Osteoblast (primary cell): ENCODE measurements around the gene RYR3. TPM values are rescaled to one million over a fixed set of nuclear protein-coding genes. Genes with fewer than 3 reads are reported as not detected.

Experiments
- DNase-seq: peaks from one replicate; pipeline ENCODE4 v3.0.0; 2011; ENCODE audit warnings: low spot score, mixed read lengths; ENCODE audit not compliant: insufficient read length; ENCODE audit errors: missing footprints
- H2AFZ ChIP-seq: 2 replicates; pipeline ENCODE4 v1.6.0; 2011; ENCODE audit warnings: mild to moderate bottlenecking, low read length
- H3K27ac ChIP-seq: 2 replicates; pipeline ENCODE4 v1.5.1; 2011; ENCODE audit warnings: mild to moderate bottlenecking, low read depth, low read length, moderate library complexity
- H3K27me3 ChIP-seq: 2 replicates; pipeline ENCODE4 v1.6.0; 2012; ENCODE audit warnings: mild to moderate bottlenecking, control low read depth, inconsistent platforms, low read length, moderate library complexity; ENCODE audit not compliant: insufficient read depth
- H3K36me3 ChIP-seq: 2 replicates; pipeline ENCODE4 v1.5.1; 2011; ENCODE audit warnings: mild to moderate bottlenecking, low read length, control low read depth, moderate library complexity; ENCODE audit not compliant: insufficient read depth
- H3K4me1 ChIP-seq: 2 replicates; pipeline ENCODE4 v1.5.1; 2011; ENCODE audit warnings: mild to moderate bottlenecking, low read length, control low read depth, moderate library complexity; ENCODE audit not compliant: insufficient read depth
- H3K4me2 ChIP-seq: 2 replicates; pipeline ENCODE4 v1.6.0; 2011; ENCODE audit warnings: mild to moderate bottlenecking, low read length; ENCODE audit not compliant: insufficient read depth
- H3K4me3 ChIP-seq: fragments of 200-600 bp; sonication (generic); 3 replicates; pipeline ENCODE4 v1.5.1; 2012; ENCODE audit warnings: mild to moderate bottlenecking, low read length, inconsistent platforms; ENCODE audit not compliant: insufficient read depth
- H3K79me2 ChIP-seq: 2 replicates; pipeline ENCODE4 v1.6.0; 2012; ENCODE audit warnings: mild to moderate bottlenecking, low read length, control low read depth, inconsistent platforms; ENCODE audit not compliant: insufficient read depth
- H3K9me3 ChIP-seq: 2 replicates; pipeline ENCODE4 v1.5.1; 2011; ENCODE audit warnings: low read depth, low read length, control low read depth
- H4K20me1 ChIP-seq: 2 replicates; pipeline ENCODE4 v1.6.0; 2012; ENCODE audit warnings: mild to moderate bottlenecking, low read length, control low read depth; ENCODE audit not compliant: insufficient read depth
- total RNA-seq: library from RNA; depleted of rRNA; stranded (reverse); fragments of >200 nt; gene quantifications from 2 replicates; pipeline ENCODE4 v1.2.3, GENCODE V29; 2012
- TF ChIP-seq, protein P1 (sequence below): IDR thresholded peaks from 2 replicates; pipeline ENCODE4 v1.5.1; 2011; ENCODE audit warnings: mild to moderate bottlenecking, low read depth, low read length, moderate library complexity; ENCODE audit errors: extremely low read depth

The RYR3 gene
- total RNA-seq, 1 donor = not detected

DNA sequence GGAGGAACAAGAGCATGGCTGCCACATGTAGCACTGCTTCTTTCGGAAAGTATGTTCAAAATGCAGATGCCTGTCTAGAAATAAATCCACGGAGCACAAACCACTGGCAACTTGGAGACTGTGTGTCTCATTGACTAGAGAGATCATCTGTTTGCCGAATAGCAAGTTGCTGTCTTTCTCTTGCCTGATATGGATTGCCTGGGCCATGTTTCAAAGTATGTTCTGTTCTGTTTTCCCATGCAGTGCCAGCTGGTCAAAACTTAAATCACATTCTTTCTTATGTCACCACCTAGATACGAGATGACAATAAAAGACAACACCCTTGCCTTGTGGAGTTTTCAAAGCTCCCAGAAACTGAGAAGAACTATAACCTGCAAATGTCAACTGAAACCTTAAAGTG lies 318.9 kb downstream of the RYR3 start:
- Histone ChIP-seq H3K27ac (no peak overlapping the region), H3K4me3 (no peak overlapping the region), H4K20me1 (no peaks in the 10 kb centered on the region), H3K4me1 (no peaks in the 10 kb centered on the region), H3K27me3 (no peaks in the 10 kb centered on the region), H3K4me2 (no peak overlapping the region), H2AFZ (no peak overlapping the region), H3K36me3 (no peaks in the 10 kb centered on the region), H3K79me2 (no peaks in the 10 kb centered on the region), H3K9me3 (no peaks in the 10 kb centered on the region)
- TF ChIP-seq, protein P1, sequence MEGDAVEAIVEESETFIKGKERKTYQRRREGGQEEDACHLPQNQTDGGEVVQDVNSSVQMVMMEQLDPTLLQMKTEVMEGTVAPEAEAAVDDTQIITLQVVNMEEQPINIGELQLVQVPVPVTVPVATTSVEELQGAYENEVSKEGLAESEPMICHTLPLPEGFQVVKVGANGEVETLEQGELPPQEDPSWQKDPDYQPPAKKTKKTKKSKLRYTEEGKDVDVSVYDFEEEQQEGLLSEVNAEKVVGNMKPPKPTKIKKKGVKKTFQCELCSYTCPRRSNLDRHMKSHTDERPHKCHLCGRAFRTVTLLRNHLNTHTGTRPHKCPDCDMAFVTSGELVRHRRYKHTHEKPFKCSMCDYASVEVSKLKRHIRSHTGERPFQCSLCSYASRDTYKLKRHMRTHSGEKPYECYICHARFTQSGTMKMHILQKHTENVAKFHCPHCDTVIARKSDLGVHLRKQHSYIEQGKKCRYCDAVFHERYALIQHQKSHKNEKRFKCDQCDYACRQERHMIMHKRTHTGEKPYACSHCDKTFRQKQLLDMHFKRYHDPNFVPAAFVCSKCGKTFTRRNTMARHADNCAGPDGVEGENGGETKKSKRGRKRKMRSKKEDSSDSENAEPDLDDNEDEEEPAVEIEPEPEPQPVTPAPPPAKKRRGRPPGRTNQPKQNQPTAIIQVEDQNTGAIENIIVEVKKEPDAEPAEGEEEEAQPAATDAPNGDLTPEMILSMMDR = no peak
- DNase-seq = no peak

DNA sequence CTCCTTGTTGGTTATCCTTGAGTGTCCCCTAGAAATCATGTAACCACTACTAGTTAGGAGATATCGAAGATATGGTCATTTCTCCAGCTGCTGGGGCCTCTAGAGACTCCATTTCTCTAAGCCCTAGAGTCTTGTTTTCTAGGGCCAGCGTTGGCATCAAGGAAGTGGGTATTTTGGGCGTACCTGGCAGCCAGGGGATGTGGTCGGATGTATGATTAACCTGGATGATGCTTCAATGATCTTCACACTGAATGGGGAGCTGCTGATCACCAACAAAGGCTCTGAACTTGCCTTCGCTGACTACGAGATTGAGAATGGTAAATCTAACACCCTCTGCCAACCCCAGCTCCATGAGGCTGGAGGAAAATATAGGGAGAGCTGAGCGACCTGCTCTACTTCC lies 325.5 kb downstream of the RYR3 start:
- no peak overlapping the region for H2AFZ ChIP-seq
- H3K79me2 ChIP-seq = no peaks in the 10 kb centered on the region
- no peaks in the 10 kb centered on the region for H3K36me3 ChIP-seq
- H3K27me3 ChIP-seq = no peaks in the 10 kb centered on the region
- H3K27ac ChIP-seq = no peak overlapping the region
- no peaks in the 10 kb centered on the region for H3K4me1 ChIP-seq
- no peak overlapping the region for H3K4me2 ChIP-seq
- H3K4me3 ChIP-seq = no peak overlapping the region
- DNase-seq = no peak
- no peaks in the 10 kb centered on the region for H4K20me1 ChIP-seq
- H3K9me3 ChIP-seq = no peaks in the 10 kb centered on the region
- TF ChIP-seq, protein P1 = no peak

DNA sequence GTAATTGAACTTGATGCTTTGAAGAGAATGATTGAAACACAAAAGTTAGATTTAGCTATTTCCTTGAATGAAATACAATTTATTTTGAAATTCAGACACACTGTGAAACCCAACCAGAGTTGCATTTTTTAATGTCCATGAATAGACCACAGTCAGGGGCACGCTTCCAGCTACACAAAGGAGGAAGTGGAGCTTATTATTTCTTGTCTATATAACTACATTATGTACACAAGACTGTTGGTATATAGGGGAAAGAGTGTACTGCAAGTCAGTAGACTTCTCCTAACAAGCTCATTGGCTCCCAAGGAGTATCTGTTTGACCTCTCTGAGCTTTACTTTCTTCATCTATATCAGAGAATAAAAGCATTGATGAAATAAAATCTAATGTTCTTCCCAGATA lies 326.2 kb downstream of the RYR3 start:
- no peak overlapping the region for H3K4me2 ChIP-seq
- H3K4me3 ChIP-seq = no peak overlapping the region
- TF ChIP-seq, protein P1 = no peak
- no peak overlapping the region for H3K27ac ChIP-seq
- no peak for DNase-seq
- H3K79me2 ChIP-seq = no peaks in the 10 kb centered on the region
- no peaks in the 10 kb centered on the region for H3K27me3 ChIP-seq
- H3K36me3 ChIP-seq = no peaks in the 10 kb centered on the region
- no peaks in the 10 kb centered on the region for H3K4me1 ChIP-seq
- H3K9me3 ChIP-seq = no peaks in the 10 kb centered on the region
- no peaks in the 10 kb centered on the region for H4K20me1 ChIP-seq
- no peak overlapping the region for H2AFZ ChIP-seq

DNA sequence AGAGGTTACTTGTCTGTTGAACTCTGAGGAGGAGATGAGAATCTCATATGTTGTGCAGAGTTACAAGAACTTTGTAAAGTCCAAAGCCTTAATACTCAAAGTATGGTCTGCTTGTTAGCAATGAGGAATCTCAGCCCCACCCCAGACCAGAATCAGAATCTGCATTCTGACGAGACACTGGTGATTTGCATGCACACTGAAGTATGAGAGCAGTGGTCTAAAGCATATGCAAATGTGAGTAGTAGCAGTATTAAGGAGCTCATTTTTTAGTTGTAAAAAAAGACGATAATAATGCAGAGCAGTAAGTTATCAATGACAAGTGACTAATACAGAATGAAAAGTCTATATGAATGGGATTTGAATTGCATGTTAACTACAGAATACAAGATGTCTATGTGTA lies 327.7 kb downstream of the RYR3 start:
- Histone ChIP-seq H2AFZ (no peak overlapping the region), H4K20me1 (no peaks in the 10 kb centered on the region), H3K27ac (no peak overlapping the region), H3K4me1 (no peaks in the 10 kb centered on the region), H3K36me3 (no peaks in the 10 kb centered on the region), H3K27me3 (no peaks in the 10 kb centered on the region), H3K79me2 (no peaks in the 10 kb centered on the region), H3K9me3 (no peaks in the 10 kb centered on the region), H3K4me2 (no peak overlapping the region), H3K4me3 (no peak overlapping the region)
- TF ChIP-seq, protein P1 = no peak
- no peak for DNase-seq
